Spleen (tissue), 7 donors: ENCODE results near the gene ARID5B.

Experiments
- CTCF ChIP-seq, 11 experiments: fragments of 200-600 bp in 7 of 11; fragments of 450-650 bp in 4 of 11; sonication (generic) in 4 of 11; IDR thresholded peaks in 8 of 11; conservative IDR thresholded peaks in 3 of 11; 1 replicate in 7 of 11; 2 replicates in 4 of 11; pipeline versions ENCODE4 v1.4.0 to v1.8.0; 2016 to 2021; ENCODE audit warnings: antibody characterized with exemption in 11 of 11, inconsistent platforms in 4 of 11, mild to moderate bottlenecking in 1 of 11
- POLR2A ChIP-seq, 3 donors: fragments of 450-650 bp; IDR thresholded peaks; one replicate each; pipeline ENCODE4 v1.5.1; 2017; ENCODE audit warnings: antibody characterized with exemption in 3 of 3, mild to moderate bottlenecking in 1 of 3
- POLR2AphosphoS5 ChIP-seq, 3 donors: sonication (generic); formaldehyde crosslinking; IDR thresholded peaks; one replicate each; pipeline ENCODE4 v1.5.1; 2017; ENCODE audit warnings: antibody characterized with exemption in 3 of 3
- donor health status: DM: no; HTN: no; CAD: no; lungs with moderate emphysema.
- donor health status: DM: no; HTN: no; CAD: no.
- donor health status: DM: no; HTN: no; CAD: no.

GRCh38 chr10:62121187-62121530, 219.7 kb downstream of the ARID5B start:
- TF ChIP-seq POLR2A (IDR thresholded peaks at IDR 0.05) (no peak), CTCF (IDR thresholded peaks at IDR 0.05 in 8 of 11, conservative IDR thresholded peaks at IDR 0.05 in 3 of 11) (no peak), POLR2AphosphoS5 (IDR thresholded peaks at IDR 0.05) (no peak)
